K562 (cell line): Measurements from ENCODE around the gene BIRC5. TPM values are rescaled to one million over a fixed set of nuclear protein-coding genes. Genes with fewer than 3 reads are reported as not detected.
A peak's percentile ranks its signal among the peaks of the same experiment; 100 is the strongest.

Source experiments
- ATAC-seq: fragments of 200-7000 bp; cut with Tn5 transposase; 3 replicates; pipeline ENCODE4 v1.9.1; 2020; ENCODE audit warnings: moderate library complexity
- BruUV-seq: library from RNA; stranded (reverse); fragments of 400-500 nt; replicated peaks from 2 replicates; lab custom pipeline; 2021; lab: Mats Ljungman, UMichigan
- CTCF ChIA-PET: fragments of 300-600 bp; formaldehyde crosslinking; extraction: SDS; loops from one replicate; lab custom pipeline; 2021; ENCODE audit warnings: low intra/inter-chr PET ratio; lab: Yijun Ruan, JAX
- POLR2A ChIA-PET: fragments of 300-600, 350-650 bp; sonication (Branson Sonifier 250); formaldehyde crosslinking; extraction: SDS; loops from one replicate; lab custom pipeline; 2021; ENCODE audit warnings: antibody characterized with exemption, inconsistent platforms; lab: Yijun Ruan, JAX
- DNase-seq, 4 experiments: peaks; one replicate each; pipeline versions ENCODE4 v3.0.0 to v3.0.0-alpha.2; 2011 to 2018; ENCODE audit warnings: low spot score in 3 of 4, mixed read lengths in 3 of 4; ENCODE audit errors: extremely low read depth in 1 of 4
- FAIRE-seq: peaks from 2 replicates; lab custom pipeline; 2011; peaks lifted over from hg19 to GRCh38; lab: Jason Lieb, UNC
- H2AFZ ChIP-seq: 2 replicates; pipeline ENCODE4 v1.6.0; 2011; ENCODE audit warnings: low read depth, low read length, control low read depth, inconsistent platforms
- H3K27ac ChIP-seq: fragments of 200-600 bp; 3 replicates; pipeline ENCODE4 v1.8.0; 2011; ENCODE audit warnings: low read depth, mild to moderate bottlenecking, control low read depth, inconsistent platforms, low read length, moderate library complexity, mixed read lengths; ENCODE audit errors: extremely low read depth
- H3K27me3 ChIP-seq, 2 experiments: fragments of 300-600 bp in 1 of 2; 2 replicates in 1 of 2; 3 replicates in 1 of 2; pipeline versions ENCODE4 v1.6.0 to v1.8.0; 2011; ENCODE audit warnings: inconsistent platforms in 2 of 2, low read length in 2 of 2, mild to moderate bottlenecking in 1 of 2, mixed read lengths in 1 of 2, moderate library complexity in 1 of 2; ENCODE audit not compliant: control insufficient read depth in 2 of 2, insufficient read depth in 2 of 2
- H3K36me3 ChIP-seq: fragments of 300-600 bp; 3 replicates; pipeline ENCODE4 v1.8.0; 2011; ENCODE audit warnings: mild to moderate bottlenecking, low read length, inconsistent platforms; ENCODE audit not compliant: control insufficient read depth, insufficient read depth
- H3K4me1 ChIP-seq, 2 experiments: fragments of 200-600 bp in 1 of 2; replicated peaks in 1 of 2; 2 replicates in 1 of 2; 3 replicates in 1 of 2; pipeline versions ENCODE4 v1.5.1 to v1.8.0; 2011; ENCODE audit warnings: inconsistent platforms in 2 of 2, low read length in 2 of 2, mild to moderate bottlenecking in 1 of 2, mixed read lengths in 1 of 2, moderate library complexity in 1 of 2; ENCODE audit not compliant: control insufficient read depth in 2 of 2, insufficient read depth in 2 of 2
- H3K4me2 ChIP-seq: 2 replicates; pipeline ENCODE4 v1.6.1; 2011; ENCODE audit warnings: low read length, control low read depth, inconsistent platforms, mixed read lengths; ENCODE audit not compliant: insufficient read depth
- H3K4me3 ChIP-seq: fragments of 200-600 bp; sonication (generic), shearing (Covaris generic); 2 replicates; pipeline ENCODE4 v1.5.1; 2016; ENCODE audit warnings: control low read depth, inconsistent platforms
- H3K79me2 ChIP-seq: fragments of 200-600 bp; 3 replicates; pipeline ENCODE4 v1.8.0; 2011; ENCODE audit warnings: low read length, inconsistent platforms; ENCODE audit not compliant: control insufficient read depth, insufficient read depth
- H3K9ac ChIP-seq, 2 experiments: 2 replicates each; pipeline versions ENCODE4 v1.6.0 to v1.6.1; 2011; ENCODE audit warnings: low read depth in 2 of 2, low read length in 2 of 2, control low read depth in 1 of 2, inconsistent platforms in 1 of 2, mild to moderate bottlenecking in 1 of 2, mixed read lengths in 1 of 2; ENCODE audit not compliant: insufficient read depth in 1 of 2
- H3K9me1 ChIP-seq: one replicate; pipeline ENCODE4 v1.6.0; 2011; ENCODE audit warnings: inconsistent platforms, mild to moderate bottlenecking, low read length, moderate library complexity; ENCODE audit not compliant: control insufficient read depth, insufficient read depth
- H3K9me3 ChIP-seq: replicated peaks from 2 replicates; pipeline ENCODE4 v1.5.1; 2011; ENCODE audit warnings: low read depth, low read length, inconsistent platforms; ENCODE audit not compliant: control insufficient read depth, insufficient read depth
- H4K20me1 ChIP-seq: replicated peaks from 2 replicates; pipeline ENCODE4 v1.6.1; 2011; ENCODE audit warnings: low read length, inconsistent platforms, mixed read lengths; ENCODE audit not compliant: control insufficient read depth, insufficient read depth
- GMEB1 ChIP-seq: fragments of 250-450 bp; sonication (Bioruptor Pico); IDR thresholded peaks from 2 replicates; pipeline ENCODE4 v1.4.0; 2020; ENCODE audit warnings: mild to moderate bottlenecking
- ID3 ChIP-seq, 2 experiments: fragments of 250-450 bp in 1 of 2; fragments of 450-650 bp in 1 of 2; sonication (Bioruptor Pico) in 1 of 2; IDR thresholded peaks; 2 replicates each; pipeline versions ENCODE4 v1.6.1 to v1.8.0; 2016 to 2021; ENCODE audit warnings: mild to moderate bottlenecking in 2 of 2, moderate library complexity in 2 of 2, missing compliant biosample characterization in 1 of 2, missing genetic modification characterization in 1 of 2
- MITF ChIP-seq: IDR thresholded peaks from 2 replicates; pipeline ENCODE4 v1.6.1; 2014; ENCODE audit warnings: antibody characterized with exemption
- NFRKB ChIP-seq: fragments of 450-650 bp; IDR thresholded peaks from 2 replicates; pipeline ENCODE4 v1.6.1; 2016; ENCODE audit warnings: low read depth
- POLR3G ChIP-seq: IDR thresholded peaks from 2 replicates; pipeline ENCODE4 v1.6.1; 2011; ENCODE audit not compliant: insufficient read length, insufficient replicate concordance; ENCODE audit errors: extremely low read depth
- RBM15 ChIP-seq: fragments of 200-400 bp; formaldehyde crosslinking; IDR thresholded peaks from 2 replicates; pipeline ENCODE4 v1.6.1; 2018; ENCODE audit warnings: mild to moderate bottlenecking, low read length, moderate library complexity; ENCODE audit not compliant: insufficient read depth
- SIRT6 ChIP-seq: IDR thresholded peaks from one replicate; pipeline ENCODE4 v1.6.1; 2012; ENCODE audit warnings: low read depth, mild to moderate bottlenecking, control low read depth, inconsistent platforms, low read length, moderate library complexity
- SMARCE1 ChIP-seq: fragments of 450-650 bp; IDR thresholded peaks from 2 replicates; pipeline ENCODE4 v1.7.1; 2016; ENCODE audit warnings: mild to moderate bottlenecking
- YBX1 ChIP-seq: fragments of 450-650 bp; IDR thresholded peaks from 2 replicates; pipeline ENCODE4 v1.7.1; 2016; ENCODE audit warnings: mild to moderate bottlenecking
- ZKSCAN3 ChIP-seq: fragments of 250-450 bp; sonication (Bioruptor Pico); IDR thresholded peaks from 2 replicates; pipeline ENCODE4 v1.4.0; 2020
- ZKSCAN8 ChIP-seq: fragments of 200-800 bp; sonication (Bioruptor generic); IDR thresholded peaks from 2 replicates; pipeline ENCODE4 v1.6.1; 2016; ENCODE audit warnings: missing genetic modification characterization, missing compliant biosample characterization
- ZNF311 ChIP-seq: fragments of 250-450 bp; sonication (Bioruptor Pico); IDR thresholded peaks from 2 replicates; pipeline ENCODE4 v1.4.0; 2020; ENCODE audit warnings: mild to moderate bottlenecking, moderate library complexity
- ZNF57 ChIP-seq: fragments of 450-650 bp; formaldehyde crosslinking; IDR thresholded peaks from 2 replicates; pipeline ENCODE4 v1.4.0; 2020; ENCODE audit warnings: mild to moderate bottlenecking, moderate library complexity
- ZNF589 ChIP-seq: fragments of 200-800 bp; sonication (Bioruptor generic); IDR thresholded peaks from 2 replicates; pipeline ENCODE4 v1.6.1; 2016; ENCODE audit warnings: low read depth, missing genetic modification characterization, missing compliant biosample characterization
- ZNF740 ChIP-seq, 3 experiments: fragments of 200-800 bp in 1 of 3; sonication (Bioruptor generic) in 1 of 3; sonication (generic) in 1 of 3; formaldehyde crosslinking in 1 of 3; IDR thresholded peaks; 2 replicates each; pipeline versions ENCODE4 v1.6.1 to v1.8.0; 2016 to 2022; ENCODE audit warnings: mild to moderate bottlenecking in 2 of 3, missing compliant biosample characterization in 2 of 3, missing genetic modification characterization in 2 of 3, missing genetic modification reagents in 1 of 3
- WGBS: fragments of 100-300 bp; shearing (Covaris generic); methylation state at CpG from one replicate; pipeline ENCODE4 v1.1.6; 2016; ENCODE audit warnings: low coverage, mixed read lengths; ENCODE audit not compliant: insufficient coverage; ENCODE audit errors: missing lambda C conversion rate; 5-methylcytosine and 5-hydroxymethylcytosine counted together
- in situ Hi-C: fragments of 300-500 bp; cut with MboI; formaldehyde crosslinking; loops from 4 replicates; pipeline ENCODE4 v1.15.0; 2018; ENCODE audit warnings: inconsistent platforms, mixed read lengths
- intact Hi-C: fragments of 100-400 bp; cut with micrococcal nuclease; formaldehyde crosslinking; loops from 2 replicates; pipeline ENCODE4 v1.14.2; 2022
- polyA plus RNA-seq, 8 experiments: library from polyadenylated mRNA; depleted of rRNA in 4 of 8; stranded (reverse) in 5 of 8; unstranded in 3 of 8; fragments of >200 nt; fragmentation: Nextera tagmentation in 2 of 8; fragmentation: Illumina TruSeq in 1 of 8; extraction: Ambion mirVana in 2 of 8; extraction: Trizol in 1 of 8; gene quantifications; 2 replicates each; pipeline versions ENCODE4 v1.2.1 to v1.2.3, GENCODE V29; 2011 to 2014; ENCODE audit warnings: inconsistent platforms in 1 of 8, missing spikeins in 1 of 8
- total RNA-seq, 7 experiments: library from RNA; depleted of rRNA in 6 of 7; stranded (reverse); fragments of >200 nt in 6 of 7; fragmentation: Illumina TruSeq in 2 of 7; extraction: Trizol in 2 of 7; gene quantifications; 2 replicates each; pipeline versions ENCODE4 v1.2.1 to v1.2.3, GENCODE V29; 2011 to 2021; ENCODE audit warnings: low replicate concordance in 1 of 7

Gene BIRC5
- total and polyA plus RNA-seq, 9 of the 15 experiments (the other 6 are each of a cell fraction or from before 2014, with no cell fraction given): 64.4 to 140 (median 101) TPM

GRCh38 chr17:78263736-78264340 lies 49.8 kb downstream of the BIRC5 start:
- DNase-seq: no peak
- Histone ChIP-seq H3K9me3 (no peaks in the 10 kb centered on the region), H3K4me1 (peaks cover 67 to 79% of the 10 kb centered on the region in 2 experiments), H2AFZ (peak overlapping the region; percentile 72), H3K27me3 (no peaks in the 10 kb centered on the region), H3K27ac (peak overlapping the region; percentile 94), H4K20me1 (no peaks in the 10 kb centered on the region), H3K4me3 (peak overlapping the region; percentile 18; the same call in 1 of the 2 replicates), H3K79me2 (peaks cover 8% of the 10 kb centered on the region; the same call in 1 of the 3 replicates), H3K9me1 (no peaks in the 10 kb centered on the region), H3K36me3 (no peaks in the 10 kb centered on the region), H3K9ac (peak overlapping the region; percentile 73 to 86), H3K4me2 (peak overlapping the region; percentile 68)
- no peak for FAIRE-seq
- TF ChIP-seq POLR3G (no peak), GMEB1 (no peak), ZNF311 (peak; percentile 18; the same call in 1 of the 2 replicates), ZNF589 (0 out of 2 replicates have a peak, but pooled peaks have one; percentile 8), RBM15 (no peak), ZNF740 (CRISPR knock-in tag; IDR thresholded peaks at IDR 0.05) (peak; percentile 36; the same call in 1 of the 2 replicates), ZNF740 (tag; IDR thresholded peaks at IDR 0.05) (no peak), SMARCE1 (no peak), NFRKB (0 out of 2 replicates have a peak, but pooled peaks have one; percentile 61), MITF (no peak), ZNF57 (CRISPR knock-in tag) (0 out of 2 replicates have a peak, but pooled peaks have one; percentile 1), SIRT6 (no peak), ID3 (CRISPR knock-in tag; IDR thresholded peaks at IDR 0.05) (no peak), ID3 (tag; IDR thresholded peaks at IDR 0.05) (peak; percentile 10; the same call in 1 of the 2 replicates), ZKSCAN8 (CRISPR knock-in tag) (peak; percentile 47), ZKSCAN3 (no peak), YBX1 (no peak)
- in situ Hi-C loops: no loop called here
- intact Hi-C loops: no loop called here
- no TSS peak for BruUV-seq
- peak; percentile 1; the same call in 2 of the 3 replicates for ATAC-seq
- CTCF ChIA-PET: interaction anchor here (1.0 kb wide), 1 partner anchor 10 kb away, joined by 3 read pairs; no protein-coding TSS in a partner anchor
- POLR2A ChIA-PET: interaction anchor here (0.5 to 1.6 kb wide), 7 partner anchors 9 to 66 kb away, joined by 3 to 5 read pairs (median 3); no protein-coding TSS in a partner anchor
- 71% methylated on average over 9 of the region's 9 CpGs for WGBS
